HuH-7.5 (cell line): ENCODE data around the gene SCAMP1.

ENCODE experiments used
- DNase-seq: peaks from one replicate; pipeline ENCODE4 v3.0.0; 2011; ENCODE audit warnings: low spot score

SCAMP1 gene

GRCh38 chr5:78512435-78512834 lies 152.0 kb downstream of the SCAMP1 start:
- no peak for DNase-seq

GRCh38 chr5:78513441-78513840 lies 153.0 kb downstream of the SCAMP1 start:
- no peak for DNase-seq

GRCh38 chr5:78514427-78515330 lies 154.3 kb downstream of the SCAMP1 start:
- no peak for DNase-seq

GRCh38 chr5:78515670-78516069 lies 155.3 kb downstream of the SCAMP1 start:
- no peak for DNase-seq

- DNase-seq, result peak; percentile 66
Observed at GRCh38 chr5:78518365-78519197, 158.2 kb downstream of the SCAMP1 start.

- DNase-seq, result no peak
Observed at GRCh38 chr5:78519198-78519941, 159.0 kb downstream of the SCAMP1 start.

GRCh38 chr5:78521455-78521854 lies 161.0 kb downstream of the SCAMP1 start:
- DNase-seq, result no peak

GRCh38 chr5:78522476-78523260 lies 162.3 kb downstream of the SCAMP1 start:
- DNase-seq, result no peak

- DNase-seq, result no peak
Observed at GRCh38 chr5:78523314-78524193, 163.1 kb downstream of the SCAMP1 start.

GRCh38 chr5:78526049-78526525 lies 165.7 kb downstream of the SCAMP1 start:
- no peak for DNase-seq

GRCh38 chr5:78527054-78527859 lies 166.8 kb downstream of the SCAMP1 start:
- no peak for DNase-seq

- DNase-seq, result no peak
Observed at GRCh38 chr5:78527925-78528324, 167.5 kb downstream of the SCAMP1 start.
